Activated naive CD8-positive, alpha-beta T cell (primary cell): ENCODE data around the gene TEKT3.

Experiments used
- H3K27ac Mint-ChIP-seq: one replicate; pipeline ENCODE4 v1.8.0; 2021; ENCODE audit warnings: mixed read lengths
- H3K27me3 Mint-ChIP-seq: one replicate; pipeline ENCODE4 v1.8.0; 2021; ENCODE audit warnings: mixed read lengths
- H3K36me3 Mint-ChIP-seq: one replicate; pipeline ENCODE4 v1.8.0; 2021; ENCODE audit warnings: mixed read lengths
- H3K4me1 Mint-ChIP-seq: one replicate; pipeline ENCODE4 v1.8.0; 2021; ENCODE audit warnings: low read depth, mixed read lengths
- H3K4me3 Mint-ChIP-seq: one replicate; pipeline ENCODE4 v1.8.0; 2021; ENCODE audit warnings: mild to moderate bottlenecking, mixed read lengths
- H3K9me3 Mint-ChIP-seq: one replicate; pipeline ENCODE4 v1.8.0; 2021; ENCODE audit warnings: low read depth, mixed read lengths

The TEKT3 gene

GRCh38 chr17:15257796-15258512, 83.4 kb downstream of the TEKT3 start:
- H3K4me3 Mint-ChIP-seq: no peak overlapping the region
- H3K9me3 Mint-ChIP-seq: no peaks in the 10 kb centered on the region
- no peak overlapping the region for H3K27ac Mint-ChIP-seq
- H3K4me1 Mint-ChIP-seq: peaks cover 17% of the 10 kb centered on the region
- peaks cover 33% of the 10 kb centered on the region for H3K27me3 Mint-ChIP-seq
- no peaks in the 10 kb centered on the region for H3K36me3 Mint-ChIP-seq

GRCh38 chr17:15257258-15257788, 84.1 kb downstream of the TEKT3 start:
- Mint-ChIP-seq H3K36me3 (no peaks in the 10 kb centered on the region), H3K4me3 (no peak overlapping the region)

GRCh38 chr17:15256689-15257088, 84.7 kb downstream of the TEKT3 start:
- Mint-ChIP-seq H3K9me3 (no peaks in the 10 kb centered on the region), H3K4me1 (peaks cover 13% of the 10 kb centered on the region), H3K27ac (no peak overlapping the region), H3K4me3 (no peak overlapping the region), H3K36me3 (no peaks in the 10 kb centered on the region), H3K27me3 (peaks cover 35% of the 10 kb centered on the region)

More at GRCh38 chr17:15257258-15257788, 84.1 kb downstream of the TEKT3 start:
- Mint-ChIP-seq H3K9me3 (no peaks in the 10 kb centered on the region), H3K27ac (no peak overlapping the region), H3K27me3 (peaks cover 34% of the 10 kb centered on the region), H3K4me1 (peaks cover 17% of the 10 kb centered on the region)

DNA sequence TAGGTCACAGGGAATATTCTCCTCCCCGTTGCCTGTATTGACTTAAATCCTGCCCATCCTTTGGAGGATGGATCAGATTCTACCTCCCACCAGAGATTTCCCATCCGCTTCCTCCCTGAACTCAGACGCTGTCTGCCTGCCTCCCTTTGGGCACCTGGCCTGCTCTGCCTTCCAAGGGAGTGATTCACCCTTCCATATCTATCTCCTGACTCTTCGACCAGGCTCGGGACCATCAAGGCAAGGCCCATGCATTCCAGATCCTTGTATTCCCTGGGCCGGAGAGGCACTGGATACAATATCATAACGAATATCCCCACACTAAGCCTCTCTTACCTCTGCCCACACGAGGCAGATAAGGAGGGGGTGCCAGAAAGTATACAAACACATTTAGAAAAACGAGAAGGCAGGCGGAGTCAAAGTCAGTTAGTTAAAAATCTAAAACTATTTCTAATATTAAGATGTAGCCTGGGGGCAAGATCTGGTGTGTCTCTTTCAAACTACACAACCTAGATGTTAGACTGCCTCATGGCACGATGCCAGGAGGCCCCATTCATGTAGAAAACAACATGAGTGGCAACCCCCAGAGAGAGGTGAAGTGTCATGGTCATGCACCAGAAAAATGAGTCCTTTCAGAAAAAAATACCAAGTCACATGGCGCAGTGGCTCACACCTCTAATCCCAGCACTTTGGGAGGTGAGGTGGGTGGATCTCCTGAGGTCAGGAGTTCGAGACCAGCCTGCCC, 85.5 kb downstream of the TEKT3 start:
- Mint-ChIP-seq H3K9me3 (no peaks in the 10 kb centered on the region), H3K4me3 (no peak overlapping the region), H3K4me1 (peaks cover 13% of the 10 kb centered on the region), H3K36me3 (no peaks in the 10 kb centered on the region), H3K27ac (no peak overlapping the region), H3K27me3 (peaks cover 36% of the 10 kb centered on the region)
